Brain pericyte (primary cell): ENCODE measurements around the gene WRAP53.

Experiments used
- DNase-seq: peaks from one replicate; pipeline ENCODE4 v3.0.0-alpha.2; 2012; ENCODE audit warnings: low read depth, low spot score

The WRAP53 gene

GRCh38 chr17:7709031-7709430 lies 20.8 kb downstream of the WRAP53 start:
- DNase-seq, result no peak

DNA sequence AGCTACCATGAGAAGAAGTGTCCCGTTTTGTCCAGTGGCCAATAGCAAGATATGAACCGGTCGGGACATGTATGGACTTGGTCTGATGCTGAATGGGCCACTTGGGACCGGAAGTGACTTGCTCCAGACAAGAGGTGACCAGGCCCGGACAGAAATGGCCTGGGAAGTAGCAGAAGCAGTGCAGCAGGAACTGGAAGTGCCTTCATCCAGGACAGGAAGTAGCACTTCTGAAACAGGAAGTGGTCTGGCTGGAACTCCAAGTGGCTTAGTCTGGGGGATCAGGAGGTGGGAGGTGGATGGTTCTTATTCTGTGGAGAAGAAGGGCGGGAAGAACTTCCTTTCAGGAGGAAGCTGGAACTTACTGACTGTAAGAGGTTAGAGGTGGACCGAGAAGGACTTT lies 22.0 kb downstream of the WRAP53 start:
- no peak for DNase-seq

DNA sequence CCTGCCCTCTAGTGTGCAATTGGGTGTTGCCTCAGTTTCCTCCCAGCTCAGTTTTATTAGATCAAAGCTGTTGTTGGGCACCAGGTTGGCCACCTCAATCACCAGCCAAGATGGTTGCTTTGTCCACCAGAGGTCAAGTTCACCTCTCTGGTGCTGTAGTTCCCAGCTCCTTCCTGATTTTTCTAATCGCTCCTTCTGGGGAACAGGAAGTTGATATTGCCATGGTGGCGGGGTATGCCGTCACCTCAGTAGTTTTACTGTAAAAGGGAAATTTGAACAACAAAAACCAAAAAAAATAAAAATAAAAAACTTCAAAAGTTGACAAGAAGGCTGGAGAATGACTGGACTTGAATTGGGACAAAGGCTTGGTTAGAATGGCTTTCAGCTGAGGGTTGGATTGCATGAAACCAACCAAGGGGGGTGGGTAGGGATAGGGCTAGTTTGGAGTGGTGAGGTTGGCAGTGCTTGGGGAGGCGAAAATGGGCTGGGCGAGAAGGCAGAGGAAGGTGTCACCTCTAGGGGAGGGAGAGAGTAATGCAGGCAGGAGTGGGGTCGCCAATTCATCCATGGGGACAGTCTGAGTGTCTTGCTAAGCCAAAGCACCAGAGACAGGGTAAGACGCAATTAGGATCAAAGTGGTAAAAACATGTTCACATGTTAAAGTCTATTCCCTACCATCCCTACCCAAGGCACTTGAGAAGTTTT lies 22.9 kb downstream of the WRAP53 start:
- DNase-seq, result no peak

DNA sequence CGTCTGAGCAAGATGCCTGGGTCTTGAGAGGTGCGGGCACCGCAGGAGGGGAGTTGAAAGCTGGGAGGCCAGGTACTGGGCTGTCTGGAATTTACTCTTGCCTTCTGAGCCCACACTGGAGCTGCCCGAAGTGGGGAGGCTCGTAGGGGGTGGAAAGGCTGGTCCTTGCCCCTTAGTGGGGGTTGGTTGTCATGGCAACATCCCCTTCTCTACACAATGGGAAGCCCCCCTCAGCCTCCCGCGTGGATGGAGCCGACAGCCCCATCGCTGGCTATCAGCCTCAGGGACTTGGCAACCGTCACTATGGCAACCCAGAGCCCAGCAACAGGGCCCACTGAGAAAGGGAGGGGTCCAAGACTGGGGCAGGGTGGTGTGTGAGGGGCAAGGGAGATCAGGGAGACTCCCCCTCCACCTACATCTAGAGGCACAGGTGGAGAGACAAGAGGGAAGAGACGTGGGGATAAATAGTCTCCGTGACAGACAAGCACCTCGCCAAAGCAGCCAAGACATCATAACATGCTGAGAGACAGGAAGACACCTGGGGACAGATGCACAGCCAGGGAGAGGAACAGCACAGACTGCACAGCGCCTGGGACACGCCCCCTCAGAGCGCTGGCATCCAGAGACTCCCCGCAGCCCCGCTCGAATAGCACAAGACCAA lies 24.0 kb downstream of the WRAP53 start:
- no peak for DNase-seq

- DNase-seq, result no peak
Observed at GRCh38 chr17:7713782-7714181, 25.5 kb downstream of the WRAP53 start.

DNA sequence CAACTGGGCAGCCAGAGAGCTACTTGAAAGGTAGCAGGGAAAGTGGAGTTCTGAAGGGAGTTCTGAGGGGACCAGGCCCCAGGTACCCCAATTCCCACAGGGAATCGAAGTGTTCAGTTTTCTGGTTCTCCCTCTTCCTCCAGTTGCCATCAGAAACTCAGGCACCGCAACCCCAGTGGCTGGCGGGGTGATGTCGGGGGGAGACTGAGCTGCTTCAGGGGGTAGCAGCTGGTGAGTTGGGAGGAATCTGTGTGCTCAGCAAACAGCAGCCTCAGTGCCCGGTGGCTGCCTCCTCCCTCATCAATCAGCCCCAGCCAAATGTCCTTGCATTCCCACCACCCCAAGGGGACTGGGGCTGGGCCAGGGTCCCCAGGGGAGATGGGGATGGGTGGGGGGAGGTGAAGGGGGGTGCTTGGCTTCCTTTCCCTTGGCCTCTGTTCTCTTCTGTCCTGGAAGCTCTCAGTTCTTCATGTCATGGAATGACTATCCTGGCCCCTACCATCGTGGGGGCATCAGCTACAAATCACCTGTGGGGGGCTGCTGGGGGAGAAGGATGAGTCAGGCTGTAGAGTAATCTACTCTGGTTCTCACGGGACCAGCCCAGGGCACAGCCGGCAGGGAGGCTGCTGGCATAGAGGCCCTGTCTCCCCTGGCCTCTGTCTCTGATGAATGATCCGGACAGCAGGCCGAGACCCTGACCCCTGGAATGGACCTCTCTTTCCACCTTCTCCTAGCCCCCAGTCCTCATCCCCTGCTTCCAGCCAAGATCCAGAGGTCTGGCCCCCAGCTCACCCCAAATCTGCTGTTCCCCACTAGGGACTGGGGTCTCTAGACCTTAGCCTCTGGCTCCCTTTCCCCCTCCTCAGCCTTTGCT lies 26.7 kb downstream of the WRAP53 start:
- no peak for DNase-seq

GRCh38 chr17:7715936-7716886 lies 27.9 kb downstream of the WRAP53 start:
- no peak for DNase-seq

DNA sequence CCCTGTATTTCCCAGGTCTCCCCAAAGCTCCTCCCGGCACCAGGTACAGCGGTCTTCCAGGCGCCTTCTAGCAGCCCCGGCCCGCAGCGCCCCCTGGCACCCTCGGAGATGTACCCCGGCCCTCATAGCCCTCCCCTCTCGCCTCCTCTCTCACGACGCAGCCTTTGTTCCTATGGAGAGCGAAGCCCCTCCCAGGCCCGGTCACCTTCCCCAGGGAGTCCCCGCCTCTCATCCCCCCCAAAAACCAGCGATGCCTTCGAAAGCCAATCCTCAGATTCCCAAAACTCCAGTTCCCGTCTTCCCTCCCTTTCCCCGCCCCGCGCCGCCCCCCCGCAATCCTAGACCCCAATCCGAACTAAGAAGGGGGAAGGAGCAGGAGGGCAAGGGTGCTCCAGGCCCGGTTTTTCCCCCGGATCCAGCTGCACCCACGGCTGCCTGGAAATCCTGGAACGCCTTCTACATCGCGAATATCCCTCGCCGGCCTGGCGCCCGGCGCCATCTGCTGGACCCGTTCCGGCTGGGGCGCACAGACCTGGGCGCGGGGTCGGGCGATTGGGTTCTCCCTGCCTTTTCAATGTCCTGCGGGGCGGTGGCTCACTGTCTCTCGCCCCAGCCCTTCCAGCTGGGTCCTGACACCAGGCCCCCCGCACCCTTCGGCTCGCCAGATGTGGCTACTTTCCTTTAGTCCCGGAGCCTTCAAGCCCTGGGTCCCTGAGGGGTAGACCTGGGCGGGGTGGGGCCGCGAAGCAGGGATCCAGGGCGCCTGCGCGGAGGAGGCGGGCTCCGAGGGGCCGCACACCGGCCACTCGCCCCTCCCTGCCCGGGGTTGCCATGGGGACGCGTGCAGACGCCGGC lies 28.9 kb downstream of the WRAP53 start, which contains the start of gene DNAH2:
DNAH2 (plus strand) TSS at position 844 of the 855 bp plus-strand sequence. CDS start 1,991 bp downstream, outside the sequence.
- peak; percentile 81 for DNase-seq

DNA sequence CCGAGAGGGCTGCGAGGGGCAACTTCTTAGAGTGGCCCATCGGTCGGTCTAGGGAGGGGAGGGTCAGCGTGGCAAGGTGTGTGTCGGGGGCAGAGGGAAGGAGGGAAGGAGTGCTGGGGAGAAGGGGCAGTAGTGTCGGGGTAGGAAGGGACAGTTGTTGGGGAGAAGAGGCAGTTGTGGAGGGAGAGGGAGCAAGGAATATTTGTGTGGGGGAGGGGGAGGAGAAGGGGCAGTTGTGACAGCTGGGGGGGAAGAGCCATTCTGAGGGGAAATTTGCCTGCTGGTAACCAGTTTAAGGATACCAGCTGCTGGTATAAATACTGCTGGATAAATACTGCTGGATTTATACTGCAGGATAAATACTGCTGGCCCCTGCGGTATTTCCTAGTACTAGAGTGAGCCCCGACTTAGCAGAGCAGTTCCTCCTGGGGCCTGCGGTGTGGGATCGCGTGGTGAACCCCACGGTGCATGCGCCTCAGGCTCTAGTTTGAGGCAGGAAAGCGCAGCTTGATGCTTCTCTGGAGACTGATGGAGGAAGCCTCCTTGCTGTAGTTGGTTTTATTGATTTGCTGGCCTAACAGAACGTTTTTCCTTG lies 29.6 kb downstream of the WRAP53 start:
- DNase-seq, result no peak

GRCh38 chr17:7719661-7720060 lies 31.4 kb downstream of the WRAP53 start:
- DNase-seq, result no peak

DNA sequence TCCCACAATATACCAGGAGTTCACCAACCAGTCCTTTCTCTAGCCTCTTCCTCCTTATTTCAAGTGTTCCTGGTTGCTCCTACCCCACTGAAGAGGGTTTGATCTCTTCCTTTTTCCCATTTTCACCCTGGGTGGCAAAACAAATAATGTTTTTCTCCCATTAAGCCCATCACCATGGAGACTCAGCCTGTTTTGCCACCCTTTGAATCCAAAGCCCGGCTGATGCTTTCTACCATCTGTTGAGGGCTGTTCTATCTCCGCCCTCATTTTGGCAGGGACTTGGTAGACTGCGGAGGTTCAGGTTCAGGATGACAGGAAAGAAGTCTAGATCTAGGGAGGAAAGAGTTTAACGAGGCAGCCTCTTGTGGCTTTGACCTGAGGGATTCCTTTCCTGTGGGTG lies 31.8 kb downstream of the WRAP53 start:
- DNase-seq, result no peak

GRCh38 chr17:7721612-7722011 lies 33.3 kb downstream of the WRAP53 start:
- DNase-seq, result no peak

GRCh38 chr17:7727886-7728285 lies 39.6 kb downstream of the WRAP53 start:
- DNase-seq, result no peak

DNA sequence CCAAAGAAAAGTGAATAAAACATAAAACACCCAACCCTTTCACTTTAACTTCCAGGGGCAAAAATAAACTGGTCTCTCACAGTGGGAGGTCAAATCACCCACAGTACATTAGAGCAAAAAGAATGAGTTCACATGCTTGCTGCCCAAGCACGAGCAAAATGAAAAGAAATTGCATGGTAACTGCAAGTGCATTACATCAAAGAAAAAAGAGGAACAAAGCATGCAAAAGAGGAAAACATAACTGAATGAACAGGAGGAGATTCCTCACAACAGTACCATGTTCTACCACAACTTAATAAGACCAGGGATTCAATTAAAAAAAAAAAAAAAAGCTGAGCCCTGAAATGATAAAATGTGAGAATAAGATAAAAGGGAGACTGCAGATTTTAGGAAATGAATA lies 41.5 kb downstream of the WRAP53 start:
- DNase-seq, result no peak

DNA sequence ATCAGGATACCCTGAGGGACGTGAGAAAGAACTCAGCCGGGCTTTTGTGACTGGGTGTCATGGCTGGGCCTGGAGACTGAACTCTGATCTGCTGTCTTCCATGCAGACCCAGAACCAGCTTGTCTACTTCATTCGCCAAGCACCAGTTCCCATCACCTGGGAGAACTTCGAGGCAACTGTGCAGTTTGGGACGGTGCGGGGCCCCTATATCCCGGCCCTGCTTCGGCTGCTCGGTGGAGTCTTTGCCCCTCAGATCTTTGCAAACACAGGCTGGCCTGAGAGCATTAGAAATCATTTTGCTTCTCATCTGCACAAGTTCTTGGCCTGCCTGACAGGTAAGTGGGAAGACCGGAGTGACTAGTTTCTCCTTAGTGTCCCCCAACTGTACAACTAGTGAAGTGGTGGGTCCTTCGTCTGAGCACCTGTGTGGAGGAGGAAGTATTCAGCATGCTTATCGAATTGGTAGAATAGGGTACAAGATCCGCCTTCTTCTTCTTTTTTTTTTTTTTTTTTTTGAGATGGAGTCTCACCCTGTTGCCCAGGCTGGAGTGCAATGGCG lies 44.8 kb downstream of the WRAP53 start:
- DNase-seq, result no peak

- no peak for DNase-seq
Observed at GRCh38 chr17:7737601-7738000, 49.3 kb downstream of the WRAP53 start.

DNA sequence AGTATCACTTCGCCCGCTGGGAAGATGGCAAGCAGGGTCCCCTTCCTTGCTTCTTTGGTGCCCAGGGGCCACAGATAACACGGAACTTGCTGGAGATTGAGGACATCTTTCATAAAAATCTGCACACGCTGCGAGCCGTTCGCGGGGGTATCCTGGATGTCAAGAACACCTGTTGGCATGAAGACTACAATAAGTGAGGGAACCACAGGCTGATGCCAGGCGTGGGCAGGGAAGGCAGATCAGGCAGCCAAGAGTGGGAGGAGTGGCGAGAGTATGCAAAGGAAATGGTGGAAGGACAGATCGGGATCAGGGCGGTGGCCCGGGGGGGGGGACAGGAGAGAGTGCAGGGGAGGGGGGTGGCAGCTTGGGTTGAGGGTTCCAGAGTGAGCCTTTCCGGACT lies 51.5 kb downstream of the WRAP53 start:
- no peak for DNase-seq

- DNase-seq, result no peak
Observed at GRCh38 chr17:7740481-7741001, 52.3 kb downstream of the WRAP53 start.

- DNase-seq, result no peak
Observed at GRCh38 chr17:7742729-7743128, 54.5 kb downstream of the WRAP53 start.
